ENCODE measurements around the gene BCAS4.

BCAS4 gene

GRCh38 chr20:50753152-50753551 is 41.7 kb upstream of the BCAS4 start:
- DNase-seq (ENCODE audit: low read depth) = no peak
- no peak overlapping the region for H3K4me3 ChIP-seq (ENCODE audit: low read depth, low read length)
- no peak for TF ChIP-seq CTCF (IDR thresholded peaks at IDR 0.05; ENCODE audit: low read depth, low read length)
- no peak for TF ChIP-seq MYC (IDR thresholded peaks at IDR 0.05; ENCODE audit: low read depth, low read length)
- TF ChIP-seq POLR2A (IDR thresholded peaks at IDR 0.05; ENCODE audit: extremely low read depth, insufficient read length) = no peak
- TF ChIP-seq, protein P1, sequence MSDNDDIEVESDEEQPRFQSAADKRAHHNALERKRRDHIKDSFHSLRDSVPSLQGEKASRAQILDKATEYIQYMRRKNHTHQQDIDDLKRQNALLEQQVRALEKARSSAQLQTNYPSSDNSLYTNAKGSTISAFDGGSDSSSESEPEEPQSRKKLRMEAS (IDR thresholded peaks at IDR 0.05; ENCODE audit: low read depth, low read length) = no peak

GRCh38 chr20:50754420-50754819 is 40.4 kb upstream of the BCAS4 start:
- H3K4me3 ChIP-seq (ENCODE audit: low read depth, low read length) = no peak overlapping the region
- TF ChIP-seq POLR2A (IDR thresholded peaks at IDR 0.05; ENCODE audit: extremely low read depth, insufficient read length) (no peak), CTCF (IDR thresholded peaks at IDR 0.05; ENCODE audit: low read depth, low read length) (no peak), MYC (IDR thresholded peaks at IDR 0.05; ENCODE audit: low read depth, low read length) (no peak)
- TF ChIP-seq, protein P1 (IDR thresholded peaks at IDR 0.05; ENCODE audit: low read depth, low read length) = no peak
- no peak for DNase-seq (ENCODE audit: low read depth)

- H3K4me3 ChIP-seq (ENCODE audit: low read depth, low read length) = no peak overlapping the region
- DNase-seq (ENCODE audit: low read depth) = no peak
- TF ChIP-seq, protein P1 (IDR thresholded peaks at IDR 0.05; ENCODE audit: low read depth, low read length) = no peak
- TF ChIP-seq MYC (IDR thresholded peaks at IDR 0.05; ENCODE audit: low read depth, low read length) = no peak
- TF ChIP-seq CTCF (IDR thresholded peaks at IDR 0.05; ENCODE audit: low read depth, low read length) = no peak
- no peak for TF ChIP-seq POLR2A (IDR thresholded peaks at IDR 0.05; ENCODE audit: extremely low read depth, insufficient read length)
Observed at GRCh38 chr20:50756447-50756846, 38.4 kb upstream of the BCAS4 start.

DNA sequence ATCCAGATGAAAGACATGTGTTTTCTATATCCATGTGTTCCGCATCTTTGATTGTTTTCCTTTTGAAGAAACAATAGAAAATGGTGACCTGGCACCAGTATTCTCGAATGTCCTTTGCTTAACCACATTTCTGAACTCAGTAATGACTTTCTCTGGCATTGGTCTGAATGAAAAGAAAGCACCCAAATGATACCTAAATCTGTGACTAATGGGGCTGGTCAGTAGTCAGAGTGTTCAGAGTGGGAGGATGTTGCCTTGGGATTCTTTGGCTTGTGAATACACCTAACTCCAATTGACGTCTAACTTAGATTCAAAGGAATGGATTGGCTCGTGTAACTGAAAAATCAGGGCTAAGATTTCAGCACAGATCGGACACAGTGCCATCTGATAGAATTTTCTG is 36.4 kb upstream of the BCAS4 start:
- no peak for DNase-seq (ENCODE audit: low read depth)
- TF ChIP-seq, protein P1 (IDR thresholded peaks at IDR 0.05; ENCODE audit: low read depth, low read length) = no peak
- TF ChIP-seq CTCF (IDR thresholded peaks at IDR 0.05; ENCODE audit: low read depth, low read length) (no peak), POLR2A (IDR thresholded peaks at IDR 0.05; ENCODE audit: extremely low read depth, insufficient read length) (no peak), MYC (IDR thresholded peaks at IDR 0.05; ENCODE audit: low read depth, low read length) (no peak)

DNA sequence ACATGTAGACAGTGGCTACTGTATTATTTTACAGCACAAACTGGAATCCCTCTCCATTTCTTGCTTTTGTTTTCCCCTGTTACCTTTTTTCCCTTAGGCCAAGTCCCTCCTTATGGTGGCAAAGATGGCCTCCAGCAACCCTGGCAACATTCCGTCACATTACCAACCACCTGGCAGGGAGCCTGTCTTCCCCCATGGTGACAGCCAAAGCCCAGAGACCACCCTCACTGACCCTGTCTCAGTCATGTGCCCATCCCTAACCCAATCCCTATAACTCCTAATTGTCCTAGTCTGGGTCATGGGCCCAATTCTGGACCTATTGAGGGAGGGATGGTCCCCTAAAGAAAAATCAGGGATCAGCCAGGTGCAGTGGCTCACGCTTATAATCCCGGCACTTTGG is 35.9 kb upstream of the BCAS4 start:
- TF ChIP-seq POLR2A (IDR thresholded peaks at IDR 0.05; ENCODE audit: extremely low read depth, insufficient read length) (no peak), CTCF (IDR thresholded peaks at IDR 0.05; ENCODE audit: low read depth, low read length) (no peak), MYC (IDR thresholded peaks at IDR 0.05; ENCODE audit: low read depth, low read length) (no peak)
- TF ChIP-seq, protein P1 (IDR thresholded peaks at IDR 0.05; ENCODE audit: low read depth, low read length) = no peak
- H3K4me3 ChIP-seq (ENCODE audit: low read depth, low read length) = no peak overlapping the region
- DNase-seq (ENCODE audit: low read depth) = no peak

More for the DNA sequence above, 36.4 kb upstream of the BCAS4 start:
- no peak overlapping the region for H3K4me3 ChIP-seq (ENCODE audit: low read depth, low read length)

GRCh38 chr20:50759678-50760077 is 35.2 kb upstream of the BCAS4 start:
- H3K4me3 ChIP-seq (ENCODE audit: low read depth, low read length) = no peak overlapping the region
- peak; percentile 49 for DNase-seq (ENCODE audit: low read depth)
- TF ChIP-seq POLR2A (IDR thresholded peaks at IDR 0.05; ENCODE audit: extremely low read depth, insufficient read length) (no peak), CTCF (IDR thresholded peaks at IDR 0.05; ENCODE audit: low read depth, low read length) (no peak), MYC (IDR thresholded peaks at IDR 0.05; ENCODE audit: low read depth, low read length) (no peak)
- TF ChIP-seq, protein P1 (IDR thresholded peaks at IDR 0.05; ENCODE audit: low read depth, low read length) = no peak
